Aorta (tissue), 5 donors: ENCODE data around the gene RIMKLB. TPM values are rescaled to one million over a fixed set of nuclear protein-coding genes. Genes with fewer than 3 reads are reported as not detected.

Experiments used
- ATAC-seq: fragments of 200-7000 bp; cut with Tn5 transposase; one replicate; pipeline ENCODE4 v1.9.1; 2022; ENCODE audit warnings: moderate library complexity; ENCODE audit not compliant: low FRiP score
- DNase-seq, 2 donors: peaks; one replicate each; pipeline ENCODE4 v3.0.0-alpha.2; 2020
- H3K27ac ChIP-seq, 2 donors: one replicate each; pipeline ENCODE4 v1.5.1; 2013; ENCODE audit warnings: low read length in 2 of 2, mild to moderate bottlenecking in 2 of 2, moderate library complexity in 2 of 2, control low read depth in 1 of 2, inconsistent platforms in 1 of 2, low read depth in 1 of 2
- H3K27me3 ChIP-seq, 2 donors: one replicate each; pipeline ENCODE4 v1.6.1; 2013; ENCODE audit warnings: control low read depth in 1 of 2, low read length in 1 of 2, mild to moderate bottlenecking in 1 of 2, moderate library complexity in 1 of 2; ENCODE audit not compliant: insufficient read depth in 2 of 2, control insufficient read depth in 1 of 2
- H3K36me3 ChIP-seq, 2 donors: one replicate each; pipeline ENCODE4 v1.6.1; 2013; ENCODE audit warnings: control low read depth in 1 of 2, low read length in 1 of 2, mild to moderate bottlenecking in 1 of 2; ENCODE audit not compliant: insufficient read depth in 2 of 2, control insufficient read depth in 1 of 2
- H3K4me1 ChIP-seq, 2 donors: one replicate each; pipeline ENCODE4 v1.6.1; 2013; ENCODE audit warnings: low read length in 2 of 2, control low read depth in 1 of 2, mild to moderate bottlenecking in 1 of 2, moderate library complexity in 1 of 2; ENCODE audit not compliant: insufficient read depth in 2 of 2, control insufficient read depth in 1 of 2
- H3K4me3 ChIP-seq, 2 donors: one replicate each; pipeline ENCODE4 v1.5.1; 2013; ENCODE audit warnings: low read length in 2 of 2, control low read depth in 1 of 2, mild to moderate bottlenecking in 1 of 2
- H3K9me3 ChIP-seq: one replicate; pipeline ENCODE4 v1.6.1; 2013; ENCODE audit warnings: mild to moderate bottlenecking, low read length; ENCODE audit not compliant: control insufficient read depth
- WGBS, 2 donors: extraction: QIAGEN DNeasy Blood & Tissue Kit; methylation state at CpG; one replicate each; pipeline ENCODE4 v1.1.7; 2013; 5-methylcytosine and 5-hydroxymethylcytosine counted together
- intact Hi-C, 2 donors: fragments of 100-400 bp; cut with DNase I; formaldehyde crosslinking; loops; one replicate each; pipeline versions ENCODE4 v1.14.2 to v1.15.0; 2022
- polyA plus RNA-seq, 2 donors: library from polyadenylated mRNA; stranded (reverse); fragments of 200-250 nt; gene quantifications; one replicate each; pipeline ENCODE4 v1.2.3, GENCODE V29; 2013
- total RNA-seq, 2 donors: library from RNA; stranded (reverse); fragmentation: NEBNext Ultra II Directional; extraction: Animal tissue kit (Norgen Biotek cat#: 25700); gene quantifications; one replicate each; pipeline ENCODE4 v1.2.1, GENCODE V29; 2021
- donor health status: healthy with polysubstance abuse.
- donor health status: Bipolar disorder and iron deficiency.
- donor health status: DM: no; HTN: no; CAD: no.
- donor health status: DM: no; HTN: no; CAD: no.
- donor health status: DM: yes; HTN: yes; CAD: no.

Gene RIMKLB
- total and polyA plus RNA-seq, 4 donors: 42.6 to 117 (median 88.2) TPM

- Histone ChIP-seq H3K4me1 (no peaks in the 10 kb centered on the region), H3K27me3 (no peaks in the 10 kb centered on the region), H3K36me3 (no peaks in the 10 kb centered on the region), H3K9me3 (no peaks in the 10 kb centered on the region), H3K4me3 (no peak overlapping the region), H3K27ac (no peak overlapping the region)
- ATAC-seq: no peak
- intact Hi-C loops: loop anchor here (10.0 kb wide), 1 partner anchor 379 kb away; no protein-coding TSS in a partner anchor
- 37 to 42% methylated on average over 4 of the region's 4 CpGs for WGBS, 2 donors
- no peak for DNase-seq
Measured at GRCh38 chr12:8665759-8666158, 32.0 kb upstream of the RIMKLB start.

GRCh38 chr12:8667270-8667669, 30.5 kb upstream of the RIMKLB start:
- Histone ChIP-seq H3K4me1 (no peaks in the 10 kb centered on the region), H3K27me3 (no peaks in the 10 kb centered on the region), H3K36me3 (no peaks in the 10 kb centered on the region), H3K4me3 (no peak overlapping the region), H3K9me3 (no peaks in the 10 kb centered on the region), H3K27ac (no peak overlapping the region)
- intact Hi-C loops: loop anchor here (10.0 kb wide), 1 partner anchor 378 kb away; no protein-coding TSS in a partner anchor
- ATAC-seq (no peak), DNase-seq (no peak)
- WGBS, 2 donors: 65 to 66% methylated on average over 2 of the region's 2 CpGs

DNA sequence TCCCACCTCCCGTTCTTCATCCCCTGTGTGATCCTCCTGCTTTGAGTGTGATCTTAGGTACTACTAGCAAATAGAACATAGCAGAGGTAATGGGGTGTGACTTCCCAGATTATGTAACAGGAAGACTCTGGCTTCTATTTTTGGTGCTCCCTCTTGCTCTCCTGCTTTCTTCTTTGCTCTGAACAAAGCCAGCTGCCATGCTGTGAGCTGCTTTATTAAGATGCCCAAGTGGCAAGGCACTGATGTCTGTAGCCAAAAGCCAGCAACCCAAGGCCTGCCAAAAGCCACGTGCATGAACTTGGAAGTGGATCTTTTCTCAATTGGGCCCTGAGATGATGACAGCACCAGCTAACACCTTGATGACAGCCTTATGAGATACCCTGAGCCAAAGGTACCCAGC, 29.4 kb upstream of the RIMKLB start:
- H3K4me1 ChIP-seq: no peaks in the 10 kb centered on the region
- H3K36me3 ChIP-seq: no peaks in the 10 kb centered on the region
- H3K4me3 ChIP-seq: no peak overlapping the region
- no peaks in the 10 kb centered on the region for H3K27me3 ChIP-seq
- no peaks in the 10 kb centered on the region for H3K9me3 ChIP-seq
- ATAC-seq (no peak), DNase-seq (no peak)
- 52 to 54% methylated on average over 2 of the region's 2 CpGs for WGBS, 2 donors
- no peak overlapping the region for H3K27ac ChIP-seq
- intact Hi-C loops: loop anchor here (10.0 kb wide), 1 partner anchor 376 kb away; no protein-coding TSS in a partner anchor

- Histone ChIP-seq H3K9me3 (no peaks in the 10 kb centered on the region), H3K4me1 (no peaks in the 10 kb centered on the region), H3K27ac (no peak overlapping the region), H3K4me3 (no peak overlapping the region), H3K36me3 (no peaks in the 10 kb centered on the region), H3K27me3 (no peaks in the 10 kb centered on the region)
- ATAC-seq (no peak), DNase-seq (no peak)
- WGBS, 2 donors: 81 to 91% methylated on average over 5 of the region's 5 CpGs
- intact Hi-C loops: no loop called here
Measured at GRCh38 chr12:8672381-8672780, 25.4 kb upstream of the RIMKLB start.

GRCh38 chr12:8675591-8676036, 22.2 kb upstream of the RIMKLB start:
- H3K27ac ChIP-seq: no peak overlapping the region
- no peaks in the 10 kb centered on the region for H3K9me3 ChIP-seq
- intact Hi-C loops: no loop called here
- no peaks in the 10 kb centered on the region for H3K4me1 ChIP-seq
- 55 to 63% methylated on average over 3 of the region's 3 CpGs for WGBS, 2 donors
- H3K4me3 ChIP-seq: no peak overlapping the region
- no peaks in the 10 kb centered on the region for H3K27me3 ChIP-seq
- ATAC-seq (no peak), DNase-seq (no peak)
- H3K36me3 ChIP-seq: no peaks in the 10 kb centered on the region

GRCh38 chr12:8676651-8677050, 21.1 kb upstream of the RIMKLB start:
- DNase-seq: no peak
- H3K9me3 ChIP-seq: no peaks in the 10 kb centered on the region
- no peak for ATAC-seq
- H3K4me3 ChIP-seq: no peak overlapping the region
- H3K36me3 ChIP-seq: no peaks in the 10 kb centered on the region
- H3K27me3 ChIP-seq: no peaks in the 10 kb centered on the region
- intact Hi-C loops: no loop called here
- H3K4me1 ChIP-seq: no peaks in the 10 kb centered on the region
- no peak overlapping the region for H3K27ac ChIP-seq
- 74 to 83% methylated on average over 4 of the region's 4 CpGs for WGBS, 2 donors

GRCh38 chr12:8677362-8677761, 20.4 kb upstream of the RIMKLB start:
- intact Hi-C loops: no loop called here
- H3K27ac ChIP-seq: no peak overlapping the region
- H3K4me3 ChIP-seq: no peak overlapping the region
- 92% methylated on average over 3 of the region's 3 CpGs for WGBS, 2 donors
- DNase-seq: no peak
- H3K9me3 ChIP-seq: no peaks in the 10 kb centered on the region
- no peaks in the 10 kb centered on the region for H3K36me3 ChIP-seq
- no peaks in the 10 kb centered on the region for H3K27me3 ChIP-seq
- no peaks in the 10 kb centered on the region for H3K4me1 ChIP-seq
- no peak for ATAC-seq

GRCh38 chr12:8678661-8679111, 19.1 kb upstream of the RIMKLB start:
- WGBS, 2 donors: 89 to 93% methylated on average over 3 of the region's 3 CpGs
- intact Hi-C loops: no loop called here
- no peaks in the 10 kb centered on the region for H3K27me3 ChIP-seq
- DNase-seq (no peak), ATAC-seq (no peak)
- no peak overlapping the region for H3K27ac ChIP-seq
- H3K9me3 ChIP-seq: no peaks in the 10 kb centered on the region
- H3K4me1 ChIP-seq: no peaks in the 10 kb centered on the region
- H3K4me3 ChIP-seq: no peak overlapping the region
- H3K36me3 ChIP-seq: no peaks in the 10 kb centered on the region

DNA sequence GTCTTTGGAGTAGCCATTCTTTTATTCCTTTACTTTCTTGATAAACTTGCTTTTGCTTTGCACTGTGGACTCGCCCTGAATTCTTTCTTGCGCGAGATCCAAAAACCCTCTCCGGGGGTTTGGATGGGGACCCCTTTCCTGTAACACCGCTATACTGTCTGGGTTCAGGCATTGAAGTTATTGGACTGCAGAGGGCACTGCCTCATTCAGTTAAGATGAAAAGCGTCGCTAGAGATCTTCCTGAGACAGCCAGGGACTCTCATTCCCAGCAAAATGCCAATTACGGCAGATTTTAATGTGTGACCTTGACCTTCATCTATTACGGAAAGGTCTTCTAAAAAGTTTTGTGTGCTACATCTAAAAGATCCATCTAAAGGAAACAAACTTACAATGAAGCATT, 17.3 kb upstream of the RIMKLB start:
- intact Hi-C loops: loop anchor here (5.0 kb wide), 1 partner anchor 212 kb away; no protein-coding TSS in a partner anchor
- H3K9me3 ChIP-seq: no peaks in the 10 kb centered on the region
- H3K4me3 ChIP-seq: no peak overlapping the region
- no peak for DNase-seq
- 90 to 94% methylated on average over 9 of the region's 9 CpGs for WGBS, 2 donors
- no peak for ATAC-seq
- no peaks in the 10 kb centered on the region for H3K27me3 ChIP-seq
- no peaks in the 10 kb centered on the region for H3K4me1 ChIP-seq
- no peaks in the 10 kb centered on the region for H3K36me3 ChIP-seq
- no peak overlapping the region for H3K27ac ChIP-seq
